Measurements from ENCODE around the gene UST. TPM values are rescaled to one million over a fixed set of nuclear protein-coding genes. Genes with fewer than 3 reads are reported as not detected.

The UST gene
- total RNA-seq, 1 experiment from 2014 or later = 10.0 TPM

- DNase-seq (ENCODE audit: unreplicated experiment) = peak; percentile 8
- Mint-ChIP-seq H3K9me3 (ENCODE audit: unreplicated experiment) (peaks cover 10% of the 10 kb centered on the region), H3K36me3 (ENCODE audit: insufficient read depth, unreplicated experiment) (no peaks in the 10 kb centered on the region), H3K4me3 (ENCODE audit: unreplicated experiment) (no peak overlapping the region), H3K4me1 (ENCODE audit: insufficient read depth, unreplicated experiment) (peaks cover 26% of the 10 kb centered on the region), H3K27me3 (ENCODE audit: insufficient read depth, unreplicated experiment) (no peaks in the 10 kb centered on the region), H3K27ac (ENCODE audit: low read depth, unreplicated experiment) (no peak overlapping the region)
- intact Hi-C loops (cut with micrococcal nuclease) = no loop called here
- ChIA-PET POLR2A (interaction anchor here (1.2 kb wide), 1 partner anchor 8 kb away, joined by 3 read pairs; no protein-coding TSS in a partner anchor), CTCF (interaction anchor here (0.7 to 1.3 kb wide), 2 partner anchors 419 to 770 kb away, joined by 3 to 4 read pairs; no protein-coding TSS in a partner anchor)
- BruUV-seq (replicated peaks) = no TSS peak
- no peak for TF ChIP-seq CTCF (IDR thresholded peaks at IDR 0.05; ENCODE audit: unreplicated experiment)
These were observed 250.0 kb downstream of the UST start for GRCh38 chr6:148996815-148997214.

- TF ChIP-seq CTCF (IDR thresholded peaks at IDR 0.05; ENCODE audit: unreplicated experiment) = no peak
- Mint-ChIP-seq H3K27ac (ENCODE audit: low read depth, unreplicated experiment) (no peak overlapping the region), H3K9me3 (ENCODE audit: unreplicated experiment) (peaks cover 10% of the 10 kb centered on the region), H3K4me3 (ENCODE audit: unreplicated experiment) (no peak overlapping the region), H3K36me3 (ENCODE audit: insufficient read depth, unreplicated experiment) (no peaks in the 10 kb centered on the region), H3K4me1 (ENCODE audit: insufficient read depth, unreplicated experiment) (peaks cover 26% of the 10 kb centered on the region), H3K27me3 (ENCODE audit: insufficient read depth, unreplicated experiment) (no peaks in the 10 kb centered on the region)
- DNase-seq (ENCODE audit: unreplicated experiment) = no peak
- intact Hi-C loops (cut with micrococcal nuclease) = no loop called here
- ChIA-PET CTCF (interaction anchor here (0.5 to 1.3 kb wide), 2 partner anchors 118 to 420 kb away, joined by 4 read pairs; no protein-coding TSS in a partner anchor), POLR2A (no interaction called here)
- BruUV-seq (replicated peaks) = no TSS peak
These were observed 251.0 kb downstream of the UST start for GRCh38 chr6:148997865-148998264.

GRCh38 chr6:148998704-148999103 is 251.9 kb downstream of the UST start:
- no TSS peak for BruUV-seq (replicated peaks)

GRCh38 chr6:148999501-148999900 is 252.7 kb downstream of the UST start:
- TF ChIP-seq CTCF (IDR thresholded peaks at IDR 0.05; ENCODE audit: unreplicated experiment) = no peak
- Mint-ChIP-seq H3K4me3 (ENCODE audit: unreplicated experiment) (no peak overlapping the region), H3K4me1 (ENCODE audit: insufficient read depth, unreplicated experiment) (peaks cover 35% of the 10 kb centered on the region), H3K27me3 (ENCODE audit: insufficient read depth, unreplicated experiment) (no peaks in the 10 kb centered on the region), H3K27ac (ENCODE audit: low read depth, unreplicated experiment) (peak overlapping the region; percentile 2), H3K9me3 (ENCODE audit: unreplicated experiment) (peaks cover 10% of the 10 kb centered on the region), H3K36me3 (ENCODE audit: insufficient read depth, unreplicated experiment) (no peaks in the 10 kb centered on the region)
- BruUV-seq (replicated peaks) = no TSS peak
- intact Hi-C loops (cut with micrococcal nuclease) = no loop called here
- peak; percentile 68 for DNase-seq (ENCODE audit: unreplicated experiment)
- POLR2A ChIA-PET = interaction anchor here (0.6 to 0.8 kb wide), 3 partner anchors 13 to 384 kb away, joined by 3 read pairs; no protein-coding TSS in a partner anchor
- CTCF ChIA-PET = interaction anchor here (0.7 kb wide), 1 partner anchor 271 kb away, joined by 3 read pairs; no protein-coding TSS in a partner anchor

More at GRCh38 chr6:148998704-148999103, 251.9 kb downstream of the UST start:
- no peak overlapping the region for H3K4me3 Mint-ChIP-seq (ENCODE audit: unreplicated experiment)
- POLR2A ChIA-PET = no interaction called here
- H3K36me3 Mint-ChIP-seq (ENCODE audit: insufficient read depth, unreplicated experiment) = no peaks in the 10 kb centered on the region
- H3K4me1 Mint-ChIP-seq (ENCODE audit: insufficient read depth, unreplicated experiment) = peaks cover 29% of the 10 kb centered on the region
- DNase-seq (ENCODE audit: unreplicated experiment) = no peak
- H3K27ac Mint-ChIP-seq (ENCODE audit: low read depth, unreplicated experiment) = no peak overlapping the region
- no peak for TF ChIP-seq CTCF (IDR thresholded peaks at IDR 0.05; ENCODE audit: unreplicated experiment)
- peaks cover 10% of the 10 kb centered on the region for H3K9me3 Mint-ChIP-seq (ENCODE audit: unreplicated experiment)
- intact Hi-C loops (cut with micrococcal nuclease) = no loop called here
- CTCF ChIA-PET = no interaction called here
- H3K27me3 Mint-ChIP-seq (ENCODE audit: insufficient read depth, unreplicated experiment) = no peaks in the 10 kb centered on the region

All from MCF 10A (cell line).